HepG2 (cell line): ENCODE results near the gene NPY. TPM values are rescaled to one million over a fixed set of nuclear protein-coding genes. Genes with fewer than 3 reads are reported as not detected.

Experiments
- ELK4 ChIP-seq: sonication (generic); formaldehyde crosslinking; IDR thresholded peaks from 2 replicates; pipeline ENCODE4 v1.9.0; 2021; ENCODE audit warnings: missing genetic modification reagents, borderline replicate concordance
- EZH2 ChIP-seq: conservative IDR thresholded peaks from 2 replicates; pipeline ENCODE4 v1.6.1; 2012; ENCODE audit warnings: mild to moderate bottlenecking, low read depth, low read length, moderate library complexity
- FOXK2 ChIP-seq: fragments of 450-650 bp; IDR thresholded peaks from 2 replicates; pipeline ENCODE4 v1.6.1; 2016
- JARID2 ChIP-seq: sonication (generic); formaldehyde crosslinking; IDR thresholded peaks from 2 replicates; pipeline ENCODE4 v1.8.1; 2023; ENCODE audit warnings: missing genetic modification reagents, inconsistent platforms; ENCODE audit not compliant: insufficient replicate concordance
- KDM3A ChIP-seq: IDR thresholded peaks from 2 replicates; pipeline ENCODE4 v1.6.1; 2018; ENCODE audit warnings: low read depth, missing compliant biosample characterization
- NONO ChIP-seq, 2 experiments: fragments of 450-650 bp in 1 of 2; sonication (generic) in 1 of 2; formaldehyde crosslinking in 1 of 2; IDR thresholded peaks in 1 of 2; conservative IDR thresholded peaks in 1 of 2; 2 replicates each; pipeline versions ENCODE4 v1.6.1 to v1.8.0; 2017 to 2022; ENCODE audit warnings: mild to moderate bottlenecking in 1 of 2, missing genetic modification reagents in 1 of 2, moderate library complexity in 1 of 2
- PATZ1 ChIP-seq: sonication (generic); formaldehyde crosslinking; IDR thresholded peaks from 2 replicates; pipeline ENCODE4 v1.4.0; 2020; ENCODE audit warnings: missing genetic modification reagents
- PRMT3 ChIP-seq: sonication (generic); formaldehyde crosslinking; IDR thresholded peaks from 2 replicates; pipeline ENCODE4 v1.8.1; 2022; ENCODE audit warnings: low read depth, mild to moderate bottlenecking, moderate library complexity, missing genetic modification reagents, borderline replicate concordance
- RARA ChIP-seq: IDR thresholded peaks from 2 replicates; pipeline ENCODE4 v1.6.1; 2016; ENCODE audit warnings: missing genetic modification reagents, missing compliant biosample characterization
- SMAD1 ChIP-seq: sonication (generic); formaldehyde crosslinking; IDR thresholded peaks from 2 replicates; pipeline ENCODE4 v1.4.0; 2020; ENCODE audit warnings: missing genetic modification reagents, low read depth, mild to moderate bottlenecking, borderline replicate concordance
- ZBTB44 ChIP-seq: sonication (generic); formaldehyde crosslinking; IDR thresholded peaks from 2 replicates; pipeline ENCODE4 v1.4.0; 2020; ENCODE audit warnings: missing genetic modification reagents
- ZBTB49 ChIP-seq: sonication (generic); formaldehyde crosslinking; IDR thresholded peaks from 2 replicates; pipeline ENCODE4 v1.4.0; 2020; ENCODE audit warnings: missing genetic modification reagents, borderline replicate concordance
- ZNF253 ChIP-seq: sonication (generic); formaldehyde crosslinking; IDR thresholded peaks from 2 replicates; pipeline ENCODE4 v1.8.0; 2022; ENCODE audit warnings: mild to moderate bottlenecking, missing genetic modification reagents, borderline replicate concordance
- ZNF567 ChIP-seq: sonication (generic); formaldehyde crosslinking; IDR thresholded peaks from 2 replicates; pipeline ENCODE4 v1.8.1; 2023; ENCODE audit warnings: mild to moderate bottlenecking, missing genetic modification reagents, borderline replicate concordance
- polyA plus RNA-seq, 8 experiments: library from polyadenylated mRNA; depleted of rRNA in 3 of 8; stranded (reverse) in 7 of 8; unstranded in 1 of 8; fragments of >200 nt; fragmentation: Illumina TruSeq in 4 of 8; extraction: Trizol in 4 of 8; gene quantifications; 2 replicates each; pipeline versions ENCODE4 v1.2.1 to v1.2.3, GENCODE V29; 2011 to 2016; ENCODE audit warnings: low read depth in 4 of 8, missing spikeins in 1 of 8, mixed read lengths in 1 of 8; ENCODE audit not compliant: insufficient read depth in 1 of 8
- total RNA-seq, 5 experiments: library from RNA; depleted of rRNA; stranded (reverse); fragments of >200 nt; fragmentation: Illumina TruSeq; extraction: Trizol; gene quantifications; 2 replicates each; pipeline ENCODE4 v1.2.3, GENCODE V29; 2016; ENCODE audit warnings: low read depth in 1 of 5

The NPY gene
- total and polyA plus RNA-seq, 2 of the 13 experiments (the other 11 are each of a cell fraction or from before 2014, with no cell fraction given), result not detected

GRCh38 chr7:24299192-24299591, 15.2 kb downstream of the NPY start (continued):
- TF ChIP-seq PRMT3 (CRISPR knock-in tag) (no peak), JARID2 (CRISPR knock-in tag) (no peak), KDM3A (no peak), ZNF567 (no peak), ZBTB44 (no peak), ZNF253 (no peak), EZH2 (no peak), RARA (CRISPR knock-in tag) (no peak), ELK4 (CRISPR knock-in tag) (no peak), SMAD1 (CRISPR knock-in tag) (no peak), PATZ1 (no peak), ZBTB49 (CRISPR knock-in tag) (no peak), FOXK2 (no peak), NONO (IDR thresholded peaks at IDR 0.05) (no peak), NONO (CRISPR knock-in tag; conservative IDR thresholded peaks at IDR 0.05) (no peak)
- TF ChIP-seq, all 625 proteins: peak for 0
